IMR-90 (cell line): ENCODE data around the gene OST4. TPM values are rescaled to one million over a fixed set of nuclear protein-coding genes. Genes with fewer than 3 reads are reported as not detected.

Experiments
- ATAC-seq: fragments of 200-7000 bp; cut with Tn5 transposase; 2 replicates; pipeline ENCODE4 v1.9.1; 2020; ENCODE audit warnings: low read depth, mild to moderate bottlenecking, moderate library complexity
- BruUV-seq: library from RNA; stranded (reverse); fragments of 400-500 nt; replicated peaks from 2 replicates; lab custom pipeline; 2021; lab: Mats Ljungman, UMichigan
- CTCF ChIA-PET: fragments of 300-600 bp; formaldehyde crosslinking; extraction: SDS; loops from one replicate; lab custom pipeline; 2021; ENCODE audit warnings: antibody characterized with exemption; lab: Yijun Ruan, JAX
- POLR2A ChIA-PET: fragments of 300-600 bp; sonication (Branson Sonifier 250); formaldehyde crosslinking; loops from one replicate; lab custom pipeline; 2022; ENCODE audit warnings: antibody characterized with exemption; ENCODE audit not compliant: unreplicated experiment; lab: Charles Lee
- DNase-seq: peaks from one replicate; pipeline ENCODE4 v3.0.0; 2013
- H2AFZ ChIP-seq: replicated peaks from 2 replicates; pipeline ENCODE3; 2013; ENCODE audit warnings: low read length, mild to moderate bottlenecking; ENCODE audit not compliant: poor library complexity
- H2AK5ac ChIP-seq: 2 replicates; pipeline ENCODE4 v1.6.1; 2013; ENCODE audit warnings: low read depth, low read length, inconsistent platforms
- H2AK9ac ChIP-seq: replicated peaks from 2 replicates; pipeline ENCODE3; 2013; ENCODE audit warnings: mild to moderate bottlenecking, low read depth, low read length, moderate library complexity; ENCODE audit not compliant: poor library complexity
- H2BK120ac ChIP-seq: 2 replicates; pipeline ENCODE4 v1.6.1; 2013; ENCODE audit warnings: low read depth, low read length, inconsistent platforms
- H2BK15ac ChIP-seq: 3 replicates; pipeline ENCODE4 v1.6.1; 2013; ENCODE audit warnings: low read depth, low read length, inconsistent platforms
- H2BK20ac ChIP-seq: 2 replicates; pipeline ENCODE4 v1.6.1; 2013; ENCODE audit warnings: low read depth, mild to moderate bottlenecking, inconsistent platforms, low read length, moderate library complexity
- H2BK5ac ChIP-seq: 2 replicates; pipeline ENCODE4 v1.6.1; 2013; ENCODE audit warnings: mild to moderate bottlenecking, low read depth, low read length, inconsistent platforms; ENCODE audit not compliant: poor library complexity, severe bottlenecking
- H3K14ac ChIP-seq: replicated peaks from 2 replicates; pipeline ENCODE4 v1.6.1; 2013; ENCODE audit warnings: low read depth, low read length, inconsistent platforms
- H3K18ac ChIP-seq: 2 replicates; pipeline ENCODE4 v1.6.1; 2013; ENCODE audit warnings: low read depth, low read length, control low read depth
- H3K23ac ChIP-seq: 2 replicates; pipeline ENCODE4 v1.6.1; 2013; ENCODE audit warnings: low read depth, low read length, inconsistent platforms
- H3K27ac ChIP-seq: 2 replicates; pipeline ENCODE4 v1.5.1; 2013; ENCODE audit warnings: mild to moderate bottlenecking, control low read depth, low read length; ENCODE audit not compliant: insufficient read depth
- H3K27me3 ChIP-seq: 2 replicates; pipeline ENCODE4 v1.6.1; 2013; ENCODE audit warnings: low read length; ENCODE audit not compliant: control insufficient read depth, insufficient read depth
- H3K36me3 ChIP-seq: 2 replicates; pipeline ENCODE4 v1.6.1; 2013; ENCODE audit warnings: low read length, mixed read lengths; ENCODE audit not compliant: control insufficient read depth, insufficient read depth
- H3K4ac ChIP-seq: 2 replicates; pipeline ENCODE4 v1.6.1; 2013; ENCODE audit warnings: low read depth, low read length, inconsistent platforms
- H3K4me1 ChIP-seq: 2 replicates; pipeline ENCODE4 v1.6.1; 2013; ENCODE audit warnings: low read length, mixed read lengths; ENCODE audit not compliant: control insufficient read depth, insufficient read depth
- H3K4me2 ChIP-seq: 2 replicates; pipeline ENCODE4 v1.6.1; 2013; ENCODE audit warnings: low read depth, mild to moderate bottlenecking, control low read depth, low read length, moderate library complexity
- H3K4me3 ChIP-seq: 2 replicates; pipeline ENCODE4 v1.5.1; 2013; ENCODE audit warnings: low read depth, mild to moderate bottlenecking, control low read depth, low read length, moderate library complexity; ENCODE audit not compliant: insufficient read depth
- H3K56ac ChIP-seq: 2 replicates; pipeline ENCODE4 v1.6.1; 2013; ENCODE audit warnings: low read length, inconsistent platforms; ENCODE audit not compliant: insufficient read depth; ENCODE audit errors: extremely low read depth
- H3K79me1 ChIP-seq, 2 experiments: 2 replicates each; pipeline ENCODE4 v1.6.1; 2013; ENCODE audit warnings: low read length in 2 of 2, inconsistent platforms in 1 of 2, low read depth in 1 of 2
- H3K9ac ChIP-seq: 2 replicates; pipeline ENCODE4 v1.6.1; 2013; ENCODE audit warnings: low read depth, low read length, control low read depth
- H3K9me1 ChIP-seq: 2 replicates; pipeline ENCODE4 v1.6.1; 2013; ENCODE audit warnings: low read length, inconsistent platforms; ENCODE audit not compliant: insufficient read depth
- H3K9me3 ChIP-seq: 2 replicates; pipeline ENCODE4 v1.6.1; 2013; ENCODE audit warnings: low read length; ENCODE audit not compliant: control insufficient read depth, insufficient read depth
- H4K20me1 ChIP-seq: 2 replicates; pipeline ENCODE4 v1.6.1; 2013; ENCODE audit warnings: low read length, inconsistent platforms; ENCODE audit not compliant: insufficient read depth
- H4K5ac ChIP-seq: 2 replicates; pipeline ENCODE4 v1.6.1; 2013; ENCODE audit warnings: mild to moderate bottlenecking, low read depth, low read length, control low read depth
- H4K8ac ChIP-seq, 2 experiments: 2 replicates each; pipeline ENCODE4 v1.6.1; 2013; ENCODE audit warnings: low read depth in 2 of 2, low read length in 2 of 2, control low read depth in 1 of 2, inconsistent platforms in 1 of 2
- H4K91ac ChIP-seq: 2 replicates; pipeline ENCODE4 v1.6.1; 2013; ENCODE audit warnings: low read depth, low read length, inconsistent platforms; ENCODE audit not compliant: insufficient read depth
- BHLHE40 ChIP-seq: fragments of 150-350 bp; IDR thresholded peaks from 2 replicates; pipeline ENCODE4 v1.6.1; 2016; ENCODE audit warnings: mild to moderate bottlenecking, low read depth, low read length
- CEBPB ChIP-seq: IDR thresholded peaks from 2 replicates; pipeline ENCODE4 v1.6.1; 2012; ENCODE audit warnings: low read depth, low read length, improper control_type of control experiment
- FOS ChIP-seq: fragments of 150-350 bp; IDR thresholded peaks from 2 replicates; pipeline ENCODE4 v1.6.1; 2016; ENCODE audit warnings: low read depth, low read length
- MXI1 ChIP-seq: IDR thresholded peaks from 2 replicates; pipeline ENCODE4 v1.6.1; 2012; ENCODE audit warnings: low read depth, mild to moderate bottlenecking, low read length, moderate library complexity, borderline replicate concordance
- POLR2A ChIP-seq: IDR thresholded peaks from 2 replicates; pipeline ENCODE4 v1.6.1; 2012; ENCODE audit warnings: mild to moderate bottlenecking, low read depth, low read length
- RCOR1 ChIP-seq: IDR thresholded peaks from 2 replicates; pipeline ENCODE4 v1.6.1; 2012; ENCODE audit warnings: mild to moderate bottlenecking, low read length, improper control_type of control experiment; ENCODE audit not compliant: insufficient replicate concordance
- RFX5 ChIP-seq: IDR thresholded peaks from 2 replicates; pipeline ENCODE4 v1.8.0; 2012; ENCODE audit warnings: low read depth, mild to moderate bottlenecking, low read length, moderate library complexity
- WGBS, 2 experiments: methylation state at CpG; one replicate each; pipeline versions ENCODE4 v1.1.5 to v1.1.7; 2013; ENCODE audit warnings: missing lambda C conversion rate in 2 of 2; ENCODE audit not compliant: insufficient read length in 1 of 2; ENCODE audit errors: extremely low coverage in 2 of 2; 5-methylcytosine and 5-hydroxymethylcytosine counted together
- dilution Hi-C: fragments of 300-500 bp; cut with HindIII; formaldehyde crosslinking; loops from one replicate; pipeline ENCODE4 v1.14.3; 2018; ENCODE audit warnings: low sequenced_read_pairs; ENCODE audit not compliant: unreplicated experiment
- in situ Hi-C: fragments of 300-500 bp; cut with MboI; formaldehyde crosslinking; loops from 3 replicates; pipeline ENCODE4 v1.14.3; 2019; ENCODE audit warnings: low sequenced_read_pairs, inconsistent platforms, mixed read lengths
- intact Hi-C: fragments of 100-400 bp; cut with micrococcal nuclease; formaldehyde crosslinking; loops from 2 replicates; pipeline ENCODE4 v1.10.0; 2022
- polyA plus RNA-seq, 3 experiments: library from polyadenylated mRNA; depleted of rRNA; stranded (reverse); fragments of >200 nt; gene quantifications; 2 replicates each; pipeline ENCODE4 v1.2.3, GENCODE V29; 2012; ENCODE audit warnings: low replicate concordance in 1 of 3
- total RNA-seq: library from RNA; depleted of rRNA; stranded (reverse); fragments of >200 nt; gene quantifications from 2 replicates; pipeline ENCODE4 v1.2.3, GENCODE V29; 2012
- TF ChIP-seq, protein P1 (sequence below): fragments of 150-350 bp; IDR thresholded peaks from 2 replicates; pipeline ENCODE4 v1.6.1; 2017; ENCODE audit warnings: mild to moderate bottlenecking, antibody characterized with exemption, low read length, low read depth

Gene OST4
- total and polyA plus RNA-seq, 2 of the 4 experiments (the other 2 are of a cell fraction) = 386 to 806 TPM

DNA sequence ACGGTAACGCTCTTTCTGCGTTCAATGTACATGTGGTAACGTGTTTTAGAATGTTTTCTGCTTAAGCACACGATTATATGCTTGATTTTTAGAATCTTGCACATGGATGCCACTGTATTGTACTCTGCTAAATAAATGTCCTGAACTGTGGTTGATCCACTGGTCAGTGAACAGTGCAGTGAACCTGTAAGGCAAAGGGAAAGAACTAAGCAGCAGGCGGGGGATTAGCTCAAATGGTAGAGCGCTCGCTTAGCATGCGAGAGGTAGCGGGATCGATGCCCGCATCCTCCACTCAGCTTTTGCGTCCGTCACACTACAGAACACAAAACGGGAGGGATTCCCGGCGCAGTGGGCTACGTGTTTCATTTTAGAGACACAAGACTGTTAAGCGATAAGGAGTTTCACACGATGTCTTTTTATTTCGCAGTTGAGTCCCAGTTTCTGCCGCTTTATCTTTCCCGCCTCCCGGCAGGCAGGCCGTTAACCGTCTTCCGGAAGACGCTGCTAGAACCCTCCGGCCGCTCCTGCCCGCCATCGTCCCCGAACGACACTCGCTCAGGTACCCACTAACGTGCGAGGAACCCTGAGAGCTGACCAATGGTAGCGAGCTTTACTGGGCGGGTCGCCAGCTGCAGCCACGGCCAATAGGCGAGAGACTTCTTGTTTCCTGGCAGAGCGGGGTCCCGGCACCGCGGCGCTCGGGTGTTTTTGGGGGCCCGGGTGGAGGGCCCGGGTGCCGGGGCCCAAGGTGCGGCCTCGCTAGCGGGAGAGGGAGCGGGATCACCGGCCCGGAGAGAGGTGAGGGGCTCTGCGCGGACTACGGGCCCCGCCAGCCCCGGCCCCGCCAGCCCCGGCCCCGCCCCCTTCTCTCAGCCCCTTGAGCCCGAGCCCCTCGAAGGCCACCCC lies 20.2 kb downstream of the OST4 start, which contains the start of gene AGBL5:
Gene AGBL5, plus strand, starts transcription at position 673 of the 906 bp plus-strand sequence. CDS start 1,291 bp downstream, outside the sequence.
- H4K91ac ChIP-seq = peak within 1 kb of the TSS; percentile 69
- peak within 1 kb of the TSS; percentile 27; the same call in 1 of the 2 replicates for H3K18ac ChIP-seq
- intact Hi-C loops = loop anchor here (1.0 to 2.0 kb wide), 5 partner anchors 19 to 90 kb away; partner anchors contain the start of genes KHK, OST4 and TMEM214
- H3K9ac ChIP-seq = peak within 1 kb of the TSS; percentile 83
- H2AFZ ChIP-seq = peak within 1 kb of the TSS; percentile 93
- no peak within 1 kb of the TSS for H2BK20ac ChIP-seq
- no peaks in the 10 kb centered on the region for H3K9me3 ChIP-seq
- peak within 1 kb of the TSS; percentile 78; the same call in 1 of the 2 replicates for H3K23ac ChIP-seq
- CTCF ChIA-PET = interaction anchor here (0.7 to 1.0 kb wide), 3 partner anchors 30 to 128 kb away, joined by 3 read pairs; no protein-coding TSS in a partner anchor
- TF ChIP-seq FOS = peak; percentile 90
- TF ChIP-seq CEBPB = no peak
- peak; percentile 10; the same call in 1 of the 2 replicates for TF ChIP-seq POLR2A
- no peak for TF ChIP-seq RCOR1
- TF ChIP-seq, protein P1, sequence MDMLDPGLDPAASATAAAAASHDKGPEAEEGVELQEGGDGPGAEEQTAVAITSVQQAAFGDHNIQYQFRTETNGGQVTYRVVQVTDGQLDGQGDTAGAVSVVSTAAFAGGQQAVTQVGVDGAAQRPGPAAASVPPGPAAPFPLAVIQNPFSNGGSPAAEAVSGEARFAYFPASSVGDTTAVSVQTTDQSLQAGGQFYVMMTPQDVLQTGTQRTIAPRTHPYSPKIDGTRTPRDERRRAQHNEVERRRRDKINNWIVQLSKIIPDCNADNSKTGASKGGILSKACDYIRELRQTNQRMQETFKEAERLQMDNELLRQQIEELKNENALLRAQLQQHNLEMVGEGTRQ = no peak
- no peak; the same call in none of the 2 replicates for TF ChIP-seq BHLHE40
- TF ChIP-seq MXI1 = 0 out of 2 replicates have a peak, but pooled peaks have one; percentile 35
- no peak for TF ChIP-seq RFX5
- peaks cover 9% of the 10 kb centered on the region for H3K9me1 ChIP-seq
- peaks cover 5% of the 10 kb centered on the region for H3K4me1 ChIP-seq
- peak within 1 kb of the TSS; percentile 75 for H2BK5ac ChIP-seq
- peaks cover 21% of the 10 kb centered on the region for H3K36me3 ChIP-seq
- peaks cover 0 to 24% of the 10 kb centered on the region in 2 experiments; a peak in 2 of 4 replicates for H3K79me1 ChIP-seq
- dilution Hi-C loops = no loop called here
- 1% methylated on average over 42 of the region's 67 CpGs; no CpG with 5 or more reads in 1 of the 2 experiments for WGBS, 2 experiments
- no peaks in the 10 kb centered on the region for H3K27me3 ChIP-seq
- POLR2A ChIA-PET = interaction anchor here (0.5 to 1.2 kb wide), 2 partner anchors 8 to 14 kb away, joined by 3 read pairs; no protein-coding TSS in a partner anchor
- H3K4ac ChIP-seq = peak within 1 kb of the TSS; percentile 75
- peak within 1 kb of the TSS; percentile 78 for H3K4me3 ChIP-seq
- H2AK9ac ChIP-seq = peak within 1 kb of the TSS; percentile 81
- DNase-seq (peak; percentile 90), ATAC-seq (peak; percentile 68)
- in situ Hi-C loops = no loop called here
- 0 out of 2 replicates have a peak within 1 kb of the TSS, but pooled peaks have one; percentile 12 for H2BK120ac ChIP-seq
- H3K4me2 ChIP-seq = peak within 1 kb of the TSS; percentile 96
- BruUV-seq = no TSS peak
- peak within 1 kb of the TSS; percentile 71; the same call in 1 of the 2 replicates for H3K56ac ChIP-seq
- peak within 1 kb of the TSS; percentile 47 for H2AK5ac ChIP-seq
- H2BK15ac ChIP-seq = no peak within 1 kb of the TSS
- peak within 1 kb of the TSS; percentile 78 for H3K27ac ChIP-seq
- H4K20me1 ChIP-seq = peaks cover 13% of the 10 kb centered on the region
- H4K5ac ChIP-seq = peak within 1 kb of the TSS; percentile 63
- peak within 1 kb of the TSS; percentile 22 to 91; a peak in 3 of 4 replicates for H4K8ac ChIP-seq
- peak within 1 kb of the TSS; percentile 77 for H3K14ac ChIP-seq
